HG03520 (cell line): ENCODE measurements around the gene PATZ1.
"Not testable (repeated sequence)": the region's sequence is repeated elsewhere in the genome, so short reads cannot be mapped to it uniquely, and the experiment has no call there.

Experiments
- ATAC-seq: cut with Tn5 transposase; IDR thresholded peaks from one replicate; pipeline ENCODE4 v1.9.1; 2021; ENCODE audit warnings: mild to moderate bottlenecking, moderate library complexity; ENCODE audit not compliant: unreplicated experiment

Gene PATZ1

DNA sequence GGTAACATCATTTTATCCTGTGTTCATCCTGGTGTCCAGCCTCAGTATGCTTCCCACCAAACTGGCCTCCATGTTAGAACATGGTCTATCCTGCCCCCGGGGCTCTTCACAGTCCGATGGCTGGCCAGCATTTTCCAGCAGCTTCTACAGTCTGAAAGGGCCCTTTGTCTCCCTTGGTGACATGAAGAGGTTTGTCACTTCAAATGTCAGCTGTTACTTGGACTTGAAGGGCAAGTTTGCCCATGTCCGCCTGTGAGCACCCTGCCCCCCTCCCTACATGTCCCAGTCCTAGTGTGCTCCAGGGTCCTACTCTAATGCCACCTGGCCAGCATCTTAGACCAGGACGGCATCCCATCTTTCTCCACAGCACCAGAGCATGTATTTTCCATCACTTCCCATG is 24.7 kb downstream of the PATZ1 start:
- ATAC-seq, result no peak

DNA sequence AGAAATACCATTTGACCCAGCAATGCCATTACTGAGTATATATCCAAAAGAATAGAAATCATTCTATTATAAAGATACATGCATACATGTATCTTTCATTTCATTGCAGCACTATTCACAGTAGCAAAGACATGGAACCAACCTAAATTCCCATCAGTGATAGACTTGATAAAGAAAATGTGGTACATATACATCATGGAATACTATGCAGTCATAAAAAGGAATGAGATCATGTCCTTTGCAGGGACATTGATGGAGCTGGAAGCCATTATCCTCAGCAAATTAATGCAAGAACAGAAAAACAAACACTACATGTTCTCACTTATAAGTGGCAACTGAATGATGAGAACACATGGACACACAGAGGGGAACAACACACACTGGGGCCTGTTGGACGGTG is 31.9 kb downstream of the PATZ1 start:
- not testable (repeated sequence) for ATAC-seq

DNA sequence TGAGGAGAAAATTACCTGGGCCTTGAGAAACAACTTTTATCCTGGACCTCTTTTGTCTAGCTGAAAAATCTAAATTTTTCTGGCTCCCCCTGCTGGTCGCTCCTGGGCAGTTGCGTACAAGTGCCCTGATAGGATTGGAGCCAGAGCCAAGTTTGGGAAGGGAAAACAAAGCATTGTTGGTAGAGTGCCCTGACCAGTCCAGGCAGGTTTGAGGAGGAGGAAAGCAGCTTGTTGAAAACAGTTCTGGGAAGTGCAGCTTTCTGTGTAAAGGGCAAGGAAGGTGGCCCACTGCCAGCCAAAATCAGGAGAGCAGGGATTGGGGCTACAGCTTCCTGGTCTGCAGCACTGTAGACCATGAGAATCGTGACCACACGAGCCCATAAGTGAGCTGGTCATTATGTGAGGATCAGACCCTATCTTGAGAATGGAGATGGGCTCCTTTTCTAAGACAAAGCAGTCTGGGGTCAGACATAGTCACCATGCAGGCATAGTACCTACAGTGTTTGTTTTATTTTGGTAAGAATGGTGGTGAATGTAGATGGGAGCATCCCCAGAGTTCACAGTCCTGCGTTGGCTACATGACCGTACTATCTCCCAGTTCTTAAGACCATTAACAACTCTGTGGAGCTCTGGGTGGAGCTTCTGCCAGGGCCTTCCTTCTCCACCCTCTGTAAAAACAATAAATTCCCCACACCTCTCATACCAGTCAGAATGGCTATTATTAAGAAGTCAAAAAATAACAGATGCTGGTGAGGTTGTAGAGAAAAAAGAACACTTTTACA is 32.6 kb downstream of the PATZ1 start:
- no peak for ATAC-seq

DNA sequence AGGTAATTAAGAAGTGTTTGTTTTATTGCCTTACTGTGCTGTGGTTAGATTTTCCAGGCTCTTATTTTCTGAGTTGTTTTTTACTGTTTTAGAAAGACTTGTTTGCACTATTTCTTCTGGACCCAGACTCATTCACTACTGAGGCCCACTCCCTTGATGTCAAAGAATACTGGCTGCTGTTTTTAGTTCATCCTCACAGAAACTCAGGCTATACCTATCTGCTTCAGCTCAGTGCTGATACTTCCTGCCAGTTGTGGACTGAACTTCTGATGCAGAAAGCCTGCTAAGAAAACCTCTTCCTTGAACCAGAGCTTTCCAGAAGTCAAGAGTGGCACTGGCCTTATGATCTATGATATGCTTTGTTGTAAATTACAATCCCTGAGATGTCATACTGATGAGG is 38.0 kb downstream of the PATZ1 start:
- ATAC-seq, result no peak

DNA sequence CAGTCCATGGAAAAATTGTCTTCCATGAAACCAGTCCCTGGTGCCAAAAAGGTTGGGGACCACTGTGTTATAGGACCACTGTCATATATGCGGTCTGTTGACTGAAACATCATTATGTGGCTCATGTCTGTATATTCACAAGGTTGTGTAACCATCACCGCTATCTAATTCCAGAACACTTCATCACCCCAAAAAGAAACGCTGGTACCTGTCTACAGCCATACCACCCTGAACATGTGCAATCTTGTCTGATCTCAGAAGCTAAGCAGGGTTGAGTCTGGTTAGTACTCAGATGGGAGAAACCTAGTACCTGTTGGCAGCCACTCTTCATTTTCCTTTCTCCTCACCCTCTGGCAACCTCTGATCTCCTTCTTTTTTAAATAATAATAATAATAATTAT is 41.0 kb downstream of the PATZ1 start:
- ATAC-seq, result no peak

DNA sequence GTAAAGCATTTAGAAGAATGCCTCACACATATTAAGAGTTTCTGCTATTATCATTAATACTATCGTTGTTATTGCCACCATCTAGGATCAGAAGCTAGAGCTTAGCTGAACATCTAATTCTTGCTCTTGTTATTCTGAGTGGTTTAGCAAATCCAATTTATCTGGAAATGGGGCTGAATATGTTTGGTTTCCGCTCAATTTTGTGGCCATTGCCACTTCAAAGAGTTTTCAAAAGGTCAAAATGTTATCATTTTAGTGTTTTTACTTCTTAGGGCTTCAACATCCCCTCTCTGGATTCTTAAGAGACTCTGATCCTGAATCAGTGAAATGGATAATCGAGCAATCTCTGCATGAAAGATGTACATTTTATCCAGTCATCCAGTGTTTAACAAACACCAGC is 43.6 kb downstream of the PATZ1 start:
- ATAC-seq, result no peak

DNA sequence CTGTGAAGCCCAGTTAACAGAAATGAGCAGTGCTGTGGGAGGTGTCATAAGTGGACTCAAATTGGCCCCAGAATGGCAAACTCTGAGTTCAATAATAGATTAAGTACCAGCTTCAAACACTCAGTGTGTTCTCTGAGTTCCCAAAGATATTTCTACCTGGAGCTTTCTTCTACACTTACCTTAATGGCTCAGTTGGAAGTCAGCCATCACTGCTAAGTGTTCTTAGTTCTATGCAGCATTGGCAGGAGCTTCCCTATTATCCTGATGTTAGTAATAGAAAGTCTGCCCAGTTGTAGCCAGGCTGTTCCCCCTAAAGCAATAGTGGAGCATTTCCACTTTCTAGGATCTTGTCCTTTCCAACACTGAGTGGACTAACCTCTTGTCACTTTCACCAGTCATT is 44.1 kb downstream of the PATZ1 start:
- no peak for ATAC-seq

DNA sequence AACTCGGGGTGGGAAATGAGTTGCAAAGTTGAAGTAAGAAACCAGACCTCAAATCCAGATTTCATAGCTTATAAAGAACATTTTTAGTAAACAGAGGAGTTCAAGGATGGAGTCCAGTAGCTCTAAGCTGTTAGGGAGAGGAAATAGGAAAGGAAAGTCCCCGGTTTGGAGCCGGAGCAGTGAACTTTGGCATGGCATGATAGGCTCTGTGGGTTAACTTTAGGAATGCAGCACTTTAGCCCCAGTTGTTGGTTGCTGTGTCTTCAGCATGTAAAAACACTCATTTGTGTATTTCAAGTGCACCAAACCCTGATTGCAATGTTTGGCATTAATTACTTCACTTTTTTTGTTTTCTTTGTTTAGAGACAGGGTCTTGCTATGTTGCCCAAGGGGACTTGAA is 45.2 kb downstream of the PATZ1 start:
- no peak for ATAC-seq

DNA sequence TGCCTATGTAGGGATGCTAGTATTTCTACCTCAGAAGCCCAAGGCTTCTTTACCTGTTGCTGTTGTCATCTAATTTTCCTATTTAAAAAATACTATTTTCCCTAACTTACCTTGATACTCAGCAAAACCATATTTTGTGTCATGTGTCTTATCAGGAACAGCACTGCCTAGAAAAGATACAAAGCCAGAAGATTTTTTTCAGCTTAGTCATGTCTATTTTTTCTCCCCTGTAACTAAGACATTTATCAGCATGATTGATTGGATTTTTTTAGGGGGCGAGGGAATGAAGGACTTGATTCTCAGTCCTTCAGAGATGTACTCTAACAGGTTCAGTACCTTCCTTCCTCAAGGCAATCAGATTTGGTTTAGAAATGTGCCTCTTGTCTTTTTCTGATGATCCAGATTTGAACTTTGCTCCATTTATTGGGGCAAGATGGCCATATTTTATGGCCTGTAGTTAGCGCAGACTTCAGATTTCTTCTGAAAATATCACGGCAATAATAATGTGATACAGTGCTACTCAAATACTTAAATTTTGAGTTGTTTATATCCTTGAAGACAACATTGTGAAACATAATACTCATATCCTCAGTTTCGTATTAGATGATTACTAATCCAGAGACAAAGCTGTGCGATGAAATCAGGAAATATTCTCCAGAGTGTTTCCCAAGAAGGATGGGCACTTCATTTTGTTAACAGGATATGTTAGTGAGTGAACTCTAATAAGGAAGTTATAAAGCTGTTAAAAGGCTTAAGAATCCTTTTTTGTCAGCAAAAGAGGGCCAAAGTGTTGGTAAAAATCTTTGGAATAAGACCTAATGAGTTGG is 50.1 kb downstream of the PATZ1 start:
- ATAC-seq, result no peak

DNA sequence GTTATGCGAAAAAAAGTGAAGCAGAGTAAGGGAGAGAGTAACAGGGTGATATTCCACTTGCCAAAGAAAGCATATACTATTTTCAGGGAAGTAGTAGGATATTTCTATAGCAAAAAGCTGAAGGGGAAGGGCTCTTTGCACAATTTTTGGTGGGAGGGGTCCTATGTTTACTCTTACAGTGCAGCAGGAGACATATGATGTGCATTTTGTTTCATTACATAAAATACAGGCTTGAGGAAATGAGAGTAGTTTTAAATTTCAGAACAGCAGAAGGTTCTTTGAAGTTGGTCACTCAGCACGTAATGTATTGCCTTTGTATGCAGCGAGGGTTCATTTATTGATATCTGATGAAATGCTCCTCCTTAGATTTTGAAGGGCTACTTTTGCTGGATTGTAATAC is 50.8 kb downstream of the PATZ1 start:
- ATAC-seq, result no peak

DNA sequence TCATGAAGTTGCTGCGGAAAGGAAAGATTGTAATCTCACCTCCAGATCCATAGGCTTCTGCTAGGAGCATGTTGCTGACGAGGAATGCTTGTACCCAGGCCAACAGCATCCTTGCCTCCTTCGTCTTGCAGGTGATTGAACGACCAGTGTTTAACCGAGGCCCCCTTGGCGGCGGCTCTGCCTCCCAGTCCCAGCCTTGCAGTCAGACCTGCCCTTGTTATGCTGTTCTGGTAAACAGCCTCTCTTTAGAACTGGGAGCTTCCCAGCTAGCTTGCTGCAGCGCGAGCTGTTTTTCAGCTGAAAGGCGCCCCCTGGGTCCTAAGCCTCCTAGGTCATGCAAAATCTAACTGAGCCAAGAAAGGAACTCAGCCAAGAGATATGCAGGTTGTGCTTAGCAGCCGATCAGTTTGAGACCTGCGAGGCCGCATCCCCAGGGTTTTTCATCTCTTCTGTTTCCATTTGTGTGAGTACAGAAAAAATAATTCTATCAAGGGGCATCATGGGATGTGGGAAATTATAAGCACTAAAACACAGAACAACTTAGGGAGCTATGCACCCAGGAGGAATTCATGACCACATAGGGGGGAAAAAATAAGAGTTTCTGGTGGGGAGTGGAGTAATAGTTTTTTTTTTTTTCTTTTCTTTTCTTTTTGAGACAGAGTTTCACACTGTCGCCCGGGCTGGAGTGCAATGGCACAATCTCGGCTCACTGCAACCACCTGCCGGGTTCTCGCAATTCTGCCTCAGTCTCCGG is 53.7 kb downstream of the PATZ1 start, which contains the start of gene PIK3IP1:
PIK3IP1 (minus strand) TSS at position 253 of the 754 bp plus-strand sequence; CDS start at position 109, 144 bp downstream.
- ATAC-seq, result no peak

DNA sequence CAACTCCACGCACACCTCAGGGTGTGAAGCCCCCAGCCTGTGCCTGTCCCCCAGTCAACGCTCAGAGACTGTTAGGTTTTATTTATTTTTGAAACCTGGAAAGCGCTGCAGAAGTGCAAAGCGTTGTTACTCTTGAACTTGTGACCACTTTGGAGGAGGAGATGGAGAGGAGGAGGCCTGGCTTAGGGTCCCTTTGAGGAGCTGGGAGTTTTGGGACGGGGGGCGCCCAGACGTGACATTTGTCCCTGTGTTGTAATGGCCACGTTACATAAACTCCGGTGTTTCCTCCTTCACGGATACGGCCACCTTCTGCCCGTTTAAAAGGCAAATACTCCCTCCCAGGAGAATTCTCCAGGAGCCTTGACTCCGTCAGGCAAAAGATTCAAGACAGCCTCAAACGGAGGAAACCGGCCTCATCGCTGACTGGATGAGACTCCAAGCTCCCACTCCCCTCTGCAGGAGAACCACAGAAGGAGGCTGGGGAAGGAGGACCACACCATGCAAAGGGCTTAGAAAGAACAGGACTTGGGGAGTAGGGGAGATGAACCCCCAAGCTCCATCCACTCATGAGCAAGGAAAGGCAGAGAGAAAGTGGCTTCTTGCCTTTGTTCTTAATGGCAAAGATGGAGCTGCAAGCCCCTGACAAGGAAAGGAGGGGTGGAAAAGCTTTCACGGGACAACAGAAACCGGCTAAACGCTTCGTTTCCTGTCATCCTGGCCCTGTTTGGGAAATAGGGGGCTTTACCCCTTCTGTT is 54.5 kb downstream of the PATZ1 start:
- ATAC-seq, result no peak

DNA sequence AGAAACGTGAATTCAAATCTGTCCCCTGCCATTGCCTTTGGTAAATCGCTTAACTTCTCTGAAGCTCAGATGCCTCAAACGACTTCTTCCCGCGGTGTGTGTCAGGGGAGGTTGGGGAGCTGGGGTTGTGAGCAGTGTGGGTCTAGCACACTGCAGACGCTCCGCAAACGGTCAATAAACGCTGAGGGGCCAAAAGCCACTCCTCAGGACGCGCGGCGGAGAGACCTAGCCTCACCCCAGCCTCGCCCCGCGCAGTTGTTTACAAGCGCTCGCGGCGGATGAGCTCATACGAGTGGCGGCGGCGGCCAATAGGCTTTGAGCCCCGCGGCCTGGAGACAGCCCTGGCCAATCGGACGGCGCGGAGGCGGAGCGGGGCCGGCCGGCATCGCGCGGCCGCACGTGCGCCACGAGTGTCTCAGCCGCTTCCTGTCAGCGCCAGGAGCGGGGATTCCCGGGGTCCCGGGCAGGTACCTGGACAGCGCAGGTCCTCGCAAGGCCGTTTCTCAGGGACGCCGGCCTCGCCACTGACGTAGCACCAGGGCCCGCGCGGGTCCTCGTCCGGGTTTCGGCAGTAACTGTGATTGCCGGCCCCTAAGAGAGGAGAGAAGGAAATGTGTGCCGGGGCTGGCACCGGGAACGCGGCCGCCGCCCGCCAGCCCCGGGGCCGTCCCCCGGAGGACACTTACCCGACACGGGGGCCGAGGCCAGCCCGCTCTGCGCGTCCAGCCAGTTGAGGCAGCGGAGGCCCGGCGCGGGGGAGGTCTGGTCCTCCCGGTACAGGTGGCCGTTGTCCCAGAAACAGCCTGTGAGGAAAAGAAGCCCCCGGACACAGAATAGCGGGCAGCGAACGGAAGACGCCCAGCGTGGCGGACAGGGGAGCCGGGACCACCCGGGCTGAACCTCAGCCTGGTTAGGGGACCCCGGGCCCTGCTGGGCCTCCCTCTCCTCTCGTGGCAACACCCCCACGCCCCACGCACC is 55.4 kb downstream of the PATZ1 start:
- ATAC-seq, result peak; percentile 83

DNA sequence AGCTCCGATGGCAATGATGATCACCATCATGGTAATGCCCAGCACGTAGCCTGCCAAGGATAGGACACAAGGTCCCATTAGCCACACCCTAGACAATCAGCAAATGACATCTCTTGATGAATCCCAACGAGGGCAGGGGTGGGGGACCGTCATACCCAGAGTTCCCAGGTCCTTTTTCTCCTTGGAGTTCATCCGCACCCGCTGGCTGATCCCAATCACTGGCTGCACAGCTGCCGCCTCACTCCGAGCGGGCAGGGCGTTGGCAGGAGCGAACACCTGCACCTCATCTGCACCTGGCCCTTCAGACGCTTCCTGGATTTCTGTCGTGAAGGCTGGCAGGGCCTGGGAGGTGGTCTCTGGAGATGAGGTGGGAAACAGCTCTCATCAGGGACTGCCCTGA is 56.8 kb downstream of the PATZ1 start:
- no peak for ATAC-seq

DNA sequence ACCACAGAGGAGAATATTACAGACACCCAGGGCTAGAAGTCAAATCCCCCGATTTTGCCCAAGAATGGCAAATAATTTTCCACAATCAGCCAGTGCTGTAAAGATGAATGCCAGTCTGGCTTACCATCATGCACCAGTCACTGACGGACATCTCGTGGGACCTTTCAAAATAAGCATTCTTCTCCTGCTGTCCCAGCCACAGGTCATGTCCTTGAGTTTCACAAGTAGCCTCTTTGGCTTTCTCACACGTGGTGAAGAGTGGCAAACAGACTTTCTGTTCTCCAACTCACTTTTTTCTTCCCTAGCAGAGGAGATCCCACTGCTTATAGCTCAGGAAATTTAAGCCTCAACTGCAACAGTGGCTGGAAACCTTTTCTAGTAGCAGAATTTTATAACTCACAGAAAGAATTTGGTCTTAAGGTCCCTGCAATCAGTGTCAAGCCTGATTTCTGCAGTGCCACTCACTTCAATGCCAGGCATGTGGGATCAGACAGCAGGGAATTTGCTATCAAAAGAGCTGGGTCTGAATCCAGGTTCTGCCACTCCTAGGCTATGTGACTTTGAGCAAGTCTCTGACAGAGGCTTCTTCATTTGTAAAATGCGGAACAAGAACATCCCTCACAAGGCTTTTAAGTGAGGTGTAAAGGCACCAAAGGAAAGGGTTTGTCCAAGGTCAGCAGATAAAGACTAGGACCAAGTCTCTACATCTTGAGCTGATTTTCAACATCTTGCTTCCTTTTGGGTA is 57.5 kb downstream of the PATZ1 start:
- no peak for ATAC-seq

DNA sequence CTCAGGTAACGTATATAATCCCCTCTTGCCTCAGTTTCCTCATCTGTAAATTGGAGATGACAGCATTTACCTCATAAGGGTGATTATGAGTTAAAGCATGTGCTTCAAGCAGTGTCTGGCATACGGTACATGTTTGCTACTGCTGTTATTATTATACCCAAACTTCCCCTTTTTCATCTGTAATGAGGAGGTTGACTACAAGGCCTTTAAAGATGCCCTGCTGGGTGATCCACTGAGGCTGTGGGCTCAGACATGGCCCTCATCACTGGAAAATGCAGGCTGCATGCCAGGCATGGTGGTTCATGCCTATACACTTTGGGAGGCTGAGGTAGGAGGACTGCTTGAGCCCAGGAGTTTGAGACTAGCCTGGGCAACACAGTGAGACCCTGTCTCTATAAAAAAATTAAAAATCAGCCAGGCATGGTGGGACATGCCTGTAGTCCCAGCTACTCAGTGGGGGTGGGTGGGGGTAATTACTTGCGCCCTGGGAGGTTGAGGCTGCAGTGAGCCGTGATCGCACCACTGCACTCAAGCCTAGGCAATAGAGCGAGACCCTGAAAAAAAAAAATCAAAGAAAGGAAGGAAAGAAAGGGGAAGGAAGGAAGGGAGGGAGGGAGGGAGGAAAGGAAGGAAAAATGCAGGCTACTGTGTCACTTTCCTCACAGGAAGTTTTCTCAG is 58.2 kb downstream of the PATZ1 start:
- ATAC-seq, result no peak

DNA sequence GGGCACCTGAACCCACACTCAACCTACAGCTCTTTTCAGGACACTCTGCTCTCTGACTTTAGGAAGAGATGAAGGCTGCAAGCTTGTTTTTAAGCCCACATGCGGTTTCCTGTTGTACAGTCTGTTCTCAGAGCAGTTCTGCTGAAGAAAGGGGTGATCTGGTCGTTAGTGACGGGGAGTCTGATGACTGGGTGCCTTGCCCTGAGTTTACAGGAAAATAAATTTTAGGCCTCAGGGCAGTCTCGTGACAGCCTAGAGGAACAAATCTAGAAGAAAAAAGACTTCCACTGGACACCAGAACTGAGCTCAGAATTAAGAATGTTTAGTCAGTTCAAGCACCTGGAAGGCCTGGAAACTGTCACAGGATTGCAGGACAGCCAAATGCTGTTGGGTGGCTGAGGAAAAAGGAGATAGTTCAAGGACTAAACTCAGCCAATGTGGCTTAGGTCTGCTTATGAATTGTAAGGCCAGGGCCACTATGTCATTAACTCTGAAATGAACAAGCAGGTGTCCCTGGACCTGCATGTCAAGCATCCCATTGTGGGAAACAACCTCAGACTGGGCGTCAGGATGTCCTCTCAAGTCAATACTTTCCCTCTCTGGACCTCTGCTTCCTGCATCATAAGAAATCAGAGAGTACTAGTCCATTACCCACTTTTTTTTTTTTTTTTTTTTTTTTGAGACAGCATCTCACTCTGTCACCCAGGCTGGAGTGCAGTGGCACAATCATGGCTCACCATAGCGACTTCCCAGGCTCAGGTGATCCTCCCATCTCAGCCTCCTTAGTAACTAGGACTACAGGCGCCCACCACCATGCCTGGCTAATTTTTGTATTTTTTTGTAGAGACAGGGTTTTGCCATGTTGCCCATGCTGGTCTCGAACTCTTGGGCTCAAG is 59.5 kb downstream of the PATZ1 start:
- ATAC-seq, result no peak
